Breast epithelium (tissue), 3 donors: ENCODE results near the gene ETFA.

Source experiments
- CTCF ChIP-seq, 3 donors: fragments of 450-650 bp; IDR thresholded peaks; one replicate each; pipeline ENCODE4 v1.5.1; 2016 to 2017; ENCODE audit warnings: antibody characterized with exemption in 3 of 3, mild to moderate bottlenecking in 3 of 3, moderate library complexity in 3 of 3
- POLR2A ChIP-seq: fragments of 450-650 bp; IDR thresholded peaks from one replicate; pipeline ENCODE4 v1.6.1; 2016; ENCODE audit warnings: antibody characterized with exemption, mild to moderate bottlenecking, moderate library complexity
- POLR2AphosphoS5 ChIP-seq, 3 donors: sonication (generic); formaldehyde crosslinking; IDR thresholded peaks; one replicate each; pipeline ENCODE4 v1.6.1; 2017; ENCODE audit warnings: antibody characterized with exemption in 3 of 3

- TF ChIP-seq CTCF (IDR thresholded peaks at IDR 0.05) (no peak), POLR2AphosphoS5 (IDR thresholded peaks at IDR 0.05) (no peak), POLR2A (no peak)
Measured at GRCh38 chr15:76325704-76326103, 14.4 kb upstream of the ETFA start.
